ENCODE data around the gene PLAGL2.

Gene PLAGL2

GRCh38 chr20:32229251-32229747, 21.8 kb upstream of the PLAGL2 start:
- DNase-seq, result no peak

- no peak for DNase-seq
Measured at GRCh38 chr20:32227744-32228688, 20.5 kb upstream of the PLAGL2 start.

- no peak for DNase-seq
Measured at GRCh38 chr20:32227306-32227705, 19.8 kb upstream of the PLAGL2 start.

GRCh38 chr20:32226391-32226790, 18.8 kb upstream of the PLAGL2 start:
- DNase-seq, result no peak

GRCh38 chr20:32224463-32224862, 16.9 kb upstream of the PLAGL2 start:
- no peak for DNase-seq

GRCh38 chr20:32218156-32218900, 10.8 kb upstream of the PLAGL2 start:
- no peak for DNase-seq

GRCh38 chr20:32216179-32217142, 8.9 kb upstream of the PLAGL2 start:
- DNase-seq, result no peak

- DNase-seq, result no peak
Measured at GRCh38 chr20:32215729-32216128, 8.2 kb upstream of the PLAGL2 start.

GRCh38 chr20:32215147-32215546, 7.6 kb upstream of the PLAGL2 start:
- DNase-seq, result no peak

GRCh38 chr20:32213870-32214269, 6.3 kb upstream of the PLAGL2 start:
- DNase-seq, result no peak

- no peak for DNase-seq
Measured at GRCh38 chr20:32209850-32210605, 2.5 kb upstream of the PLAGL2 start.

- no peak for DNase-seq
Measured at GRCh38 chr20:32208499-32209154, 1.1 kb upstream of the PLAGL2 start.

- no peak for DNase-seq
Measured at GRCh38 chr20:32206760-32207625, 550 bp downstream of the PLAGL2 start.

GRCh38 chr20:32205843-32206759, 1.4 kb downstream of the PLAGL2 start:
- no peak for DNase-seq

GRCh38 chr20:32205110-32205842, 2.3 kb downstream of the PLAGL2 start:
- DNase-seq, result no peak

GRCh38 chr20:32204205-32205109, 3.1 kb downstream of the PLAGL2 start:
- DNase-seq, result no peak

Data from CD4-positive, alpha-beta T cell treated with Interleukin-4 for 4 hours (primary cell).